ENCODE measurements around the gene SLC8B1.

DNA sequence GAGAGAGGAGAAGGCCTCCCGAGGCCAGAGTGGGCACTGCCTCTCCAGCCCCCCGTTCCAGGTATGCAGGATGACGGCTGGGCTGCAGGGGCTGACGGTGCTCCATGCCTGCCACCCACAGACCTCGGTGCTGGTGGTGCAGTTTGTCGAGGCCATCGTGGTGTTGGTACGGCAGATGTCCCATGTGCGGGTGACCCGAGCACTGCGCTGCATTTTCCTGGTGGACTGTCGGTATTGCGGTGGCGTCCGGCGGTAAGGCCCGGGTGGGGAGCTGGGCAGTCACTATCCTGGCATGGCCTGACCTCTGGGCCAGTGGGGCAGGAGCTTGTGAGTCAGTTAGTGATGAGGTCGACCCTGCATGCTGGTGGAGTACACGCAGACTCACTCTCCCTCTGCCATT is 66.3 kb downstream of the SLC8B1 start:
- no peak for TF ChIP-seq EZH2 (IDR thresholded peaks at IDR 0.05; ENCODE audit: borderline replicate concordance, low read depth, low read length, poor library complexity, severe bottlenecking)
- TF ChIP-seq, protein P1, sequence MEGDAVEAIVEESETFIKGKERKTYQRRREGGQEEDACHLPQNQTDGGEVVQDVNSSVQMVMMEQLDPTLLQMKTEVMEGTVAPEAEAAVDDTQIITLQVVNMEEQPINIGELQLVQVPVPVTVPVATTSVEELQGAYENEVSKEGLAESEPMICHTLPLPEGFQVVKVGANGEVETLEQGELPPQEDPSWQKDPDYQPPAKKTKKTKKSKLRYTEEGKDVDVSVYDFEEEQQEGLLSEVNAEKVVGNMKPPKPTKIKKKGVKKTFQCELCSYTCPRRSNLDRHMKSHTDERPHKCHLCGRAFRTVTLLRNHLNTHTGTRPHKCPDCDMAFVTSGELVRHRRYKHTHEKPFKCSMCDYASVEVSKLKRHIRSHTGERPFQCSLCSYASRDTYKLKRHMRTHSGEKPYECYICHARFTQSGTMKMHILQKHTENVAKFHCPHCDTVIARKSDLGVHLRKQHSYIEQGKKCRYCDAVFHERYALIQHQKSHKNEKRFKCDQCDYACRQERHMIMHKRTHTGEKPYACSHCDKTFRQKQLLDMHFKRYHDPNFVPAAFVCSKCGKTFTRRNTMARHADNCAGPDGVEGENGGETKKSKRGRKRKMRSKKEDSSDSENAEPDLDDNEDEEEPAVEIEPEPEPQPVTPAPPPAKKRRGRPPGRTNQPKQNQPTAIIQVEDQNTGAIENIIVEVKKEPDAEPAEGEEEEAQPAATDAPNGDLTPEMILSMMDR (conservative IDR thresholded peaks at IDR 0.05; ENCODE audit: low read depth, low read length), result no peak
